Measurements from ENCODE around the gene APLF.

- no peak for TF ChIP-seq GABPA (IDR thresholded peaks at IDR 0.05; ENCODE audit: low read depth)
- TF ChIP-seq CTCF (IDR thresholded peaks at IDR 0.05), result no peak
- no peak for TF ChIP-seq CHD2 (IDR thresholded peaks at IDR 0.05; ENCODE audit: low read length, partially characterized antibody)
- no peak for TF ChIP-seq SMC3 (IDR thresholded peaks at IDR 0.05; ENCODE audit: low read depth, low read length)
- TF ChIP-seq POLR2AphosphoS5 (IDR thresholded peaks at IDR 0.05; ENCODE audit: low read depth, low read length), result no peak
- TF ChIP-seq EZH2phosphoT487 (IDR thresholded peaks at IDR 0.05; ENCODE audit: borderline replicate concordance, low read depth), result no peak
- no peak for TF ChIP-seq USF2 (IDR thresholded peaks at IDR 0.05; ENCODE audit: borderline replicate concordance, low read depth, low read length)
- no peak for TF ChIP-seq ZBTB33 (IDR thresholded peaks at IDR 0.05; ENCODE audit: borderline replicate concordance, low read depth)
- TF ChIP-seq MEF2A (IDR thresholded peaks at IDR 0.05; ENCODE audit: borderline replicate concordance, low read depth), result no peak
- no peak for TF ChIP-seq RAD21 (IDR thresholded peaks at IDR 0.05; ENCODE audit: low read length)
- TF ChIP-seq EP300 (IDR thresholded peaks at IDR 0.05; ENCODE audit: borderline replicate concordance in 1 of 2, low read depth in 1 of 2, low read length in 1 of 2), result no peak
- no peak for TF ChIP-seq RXRA (IDR thresholded peaks at IDR 0.05; ENCODE audit: borderline replicate concordance, low read depth)
- TF ChIP-seq RFX5 (IDR thresholded peaks at IDR 0.05; ENCODE audit: low read length), result no peak
Measured at GRCh38 chr2:68589963-68590362, 122.6 kb downstream of the APLF start.

Measured in SK-N-SH (cell line).